IMR-90 (cell line): ENCODE measurements around the gene LIN52. TPM values are rescaled to one million over a fixed set of nuclear protein-coding genes. Genes with fewer than 3 reads are reported as not detected.

ENCODE experiments used
- ATAC-seq: fragments of 200-7000 bp; cut with Tn5 transposase; 2 replicates; pipeline ENCODE4 v1.9.1; 2020; ENCODE audit warnings: low read depth, mild to moderate bottlenecking, moderate library complexity
- BruUV-seq: library from RNA; stranded (reverse); fragments of 400-500 nt; replicated peaks from 2 replicates; lab custom pipeline; 2021; lab: Mats Ljungman, UMichigan
- CTCF ChIA-PET: fragments of 300-600 bp; formaldehyde crosslinking; extraction: SDS; loops from one replicate; lab custom pipeline; 2021; ENCODE audit warnings: antibody characterized with exemption; lab: Yijun Ruan, JAX
- POLR2A ChIA-PET: fragments of 300-600 bp; sonication (Branson Sonifier 250); formaldehyde crosslinking; loops from one replicate; lab custom pipeline; 2022; ENCODE audit warnings: antibody characterized with exemption; ENCODE audit not compliant: unreplicated experiment; lab: Charles Lee
- DNase-seq: peaks from one replicate; pipeline ENCODE4 v3.0.0; 2013
- H2AFZ ChIP-seq: replicated peaks from 2 replicates; pipeline ENCODE3; 2013; ENCODE audit warnings: low read length, mild to moderate bottlenecking; ENCODE audit not compliant: poor library complexity
- H2AK5ac ChIP-seq: 2 replicates; pipeline ENCODE4 v1.6.1; 2013; ENCODE audit warnings: low read depth, low read length, inconsistent platforms
- H2AK9ac ChIP-seq: replicated peaks from 2 replicates; pipeline ENCODE3; 2013; ENCODE audit warnings: mild to moderate bottlenecking, low read depth, low read length, moderate library complexity; ENCODE audit not compliant: poor library complexity
- H2BK120ac ChIP-seq: 2 replicates; pipeline ENCODE4 v1.6.1; 2013; ENCODE audit warnings: low read depth, low read length, inconsistent platforms
- H2BK15ac ChIP-seq: 3 replicates; pipeline ENCODE4 v1.6.1; 2013; ENCODE audit warnings: low read depth, low read length, inconsistent platforms
- H2BK20ac ChIP-seq: 2 replicates; pipeline ENCODE4 v1.6.1; 2013; ENCODE audit warnings: low read depth, mild to moderate bottlenecking, inconsistent platforms, low read length, moderate library complexity
- H2BK5ac ChIP-seq: 2 replicates; pipeline ENCODE4 v1.6.1; 2013; ENCODE audit warnings: mild to moderate bottlenecking, low read depth, low read length, inconsistent platforms; ENCODE audit not compliant: poor library complexity, severe bottlenecking
- H3K14ac ChIP-seq: replicated peaks from 2 replicates; pipeline ENCODE4 v1.6.1; 2013; ENCODE audit warnings: low read depth, low read length, inconsistent platforms
- H3K18ac ChIP-seq: 2 replicates; pipeline ENCODE4 v1.6.1; 2013; ENCODE audit warnings: low read depth, low read length, control low read depth
- H3K23ac ChIP-seq: 2 replicates; pipeline ENCODE4 v1.6.1; 2013; ENCODE audit warnings: low read depth, low read length, inconsistent platforms
- H3K27ac ChIP-seq: 2 replicates; pipeline ENCODE4 v1.5.1; 2013; ENCODE audit warnings: mild to moderate bottlenecking, control low read depth, low read length; ENCODE audit not compliant: insufficient read depth
- H3K27me3 ChIP-seq: 2 replicates; pipeline ENCODE4 v1.6.1; 2013; ENCODE audit warnings: low read length; ENCODE audit not compliant: control insufficient read depth, insufficient read depth
- H3K36me3 ChIP-seq: 2 replicates; pipeline ENCODE4 v1.6.1; 2013; ENCODE audit warnings: low read length, mixed read lengths; ENCODE audit not compliant: control insufficient read depth, insufficient read depth
- H3K4ac ChIP-seq: 2 replicates; pipeline ENCODE4 v1.6.1; 2013; ENCODE audit warnings: low read depth, low read length, inconsistent platforms
- H3K4me1 ChIP-seq: 2 replicates; pipeline ENCODE4 v1.6.1; 2013; ENCODE audit warnings: low read length, mixed read lengths; ENCODE audit not compliant: control insufficient read depth, insufficient read depth
- H3K4me2 ChIP-seq: 2 replicates; pipeline ENCODE4 v1.6.1; 2013; ENCODE audit warnings: low read depth, mild to moderate bottlenecking, control low read depth, low read length, moderate library complexity
- H3K4me3 ChIP-seq: 2 replicates; pipeline ENCODE4 v1.5.1; 2013; ENCODE audit warnings: low read depth, mild to moderate bottlenecking, control low read depth, low read length, moderate library complexity; ENCODE audit not compliant: insufficient read depth
- H3K56ac ChIP-seq: 2 replicates; pipeline ENCODE4 v1.6.1; 2013; ENCODE audit warnings: low read length, inconsistent platforms; ENCODE audit not compliant: insufficient read depth; ENCODE audit errors: extremely low read depth
- H3K79me1 ChIP-seq, 2 experiments: 2 replicates each; pipeline ENCODE4 v1.6.1; 2013; ENCODE audit warnings: low read length in 2 of 2, inconsistent platforms in 1 of 2, low read depth in 1 of 2
- H3K9ac ChIP-seq: 2 replicates; pipeline ENCODE4 v1.6.1; 2013; ENCODE audit warnings: low read depth, low read length, control low read depth
- H3K9me1 ChIP-seq: 2 replicates; pipeline ENCODE4 v1.6.1; 2013; ENCODE audit warnings: low read length, inconsistent platforms; ENCODE audit not compliant: insufficient read depth
- H3K9me3 ChIP-seq: 2 replicates; pipeline ENCODE4 v1.6.1; 2013; ENCODE audit warnings: low read length; ENCODE audit not compliant: control insufficient read depth, insufficient read depth
- H4K20me1 ChIP-seq: 2 replicates; pipeline ENCODE4 v1.6.1; 2013; ENCODE audit warnings: low read length, inconsistent platforms; ENCODE audit not compliant: insufficient read depth
- H4K5ac ChIP-seq: 2 replicates; pipeline ENCODE4 v1.6.1; 2013; ENCODE audit warnings: mild to moderate bottlenecking, low read depth, low read length, control low read depth
- H4K8ac ChIP-seq, 2 experiments: 2 replicates each; pipeline ENCODE4 v1.6.1; 2013; ENCODE audit warnings: low read depth in 2 of 2, low read length in 2 of 2, control low read depth in 1 of 2, inconsistent platforms in 1 of 2
- H4K91ac ChIP-seq: 2 replicates; pipeline ENCODE4 v1.6.1; 2013; ENCODE audit warnings: low read depth, low read length, inconsistent platforms; ENCODE audit not compliant: insufficient read depth
- CEBPB ChIP-seq: IDR thresholded peaks from 2 replicates; pipeline ENCODE4 v1.6.1; 2012; ENCODE audit warnings: low read depth, low read length, improper control_type of control experiment
- NFE2L2 ChIP-seq: fragments of 150-350 bp; IDR thresholded peaks from 2 replicates; pipeline ENCODE4 v1.6.1; 2016; ENCODE audit warnings: low read depth, mild to moderate bottlenecking, low read length
- USF2 ChIP-seq: fragments of 150-350 bp; IDR thresholded peaks from 2 replicates; pipeline ENCODE4 v1.6.1; 2017; ENCODE audit warnings: mild to moderate bottlenecking, antibody characterized with exemption, low read length, low read depth
- WGBS, 2 experiments: methylation state at CpG; one replicate each; pipeline versions ENCODE4 v1.1.5 to v1.1.7; 2013; ENCODE audit warnings: missing lambda C conversion rate in 2 of 2; ENCODE audit not compliant: insufficient read length in 1 of 2; ENCODE audit errors: extremely low coverage in 2 of 2; 5-methylcytosine and 5-hydroxymethylcytosine counted together
- dilution Hi-C: fragments of 300-500 bp; cut with HindIII; formaldehyde crosslinking; loops from one replicate; pipeline ENCODE4 v1.14.3; 2018; ENCODE audit warnings: low sequenced_read_pairs; ENCODE audit not compliant: unreplicated experiment
- in situ Hi-C: fragments of 300-500 bp; cut with MboI; formaldehyde crosslinking; loops from 3 replicates; pipeline ENCODE4 v1.14.3; 2019; ENCODE audit warnings: low sequenced_read_pairs, inconsistent platforms, mixed read lengths
- intact Hi-C: fragments of 100-400 bp; cut with micrococcal nuclease; formaldehyde crosslinking; loops from 2 replicates; pipeline ENCODE4 v1.10.0; 2022
- polyA plus RNA-seq, 3 experiments: library from polyadenylated mRNA; depleted of rRNA; stranded (reverse); fragments of >200 nt; gene quantifications; 2 replicates each; pipeline ENCODE4 v1.2.3, GENCODE V29; 2012; ENCODE audit warnings: low replicate concordance in 1 of 3
- total RNA-seq: library from RNA; depleted of rRNA; stranded (reverse); fragments of >200 nt; gene quantifications from 2 replicates; pipeline ENCODE4 v1.2.3, GENCODE V29; 2012

The LIN52 gene
- total and polyA plus RNA-seq, 2 of the 4 experiments (the other 2 are of a cell fraction) = 6.1 to 11.5 TPM

GRCh38 chr14:74045522-74045921 lies 39.2 kb upstream of the LIN52 start:
- no peak overlapping the region for H3K4me3 ChIP-seq
- ATAC-seq (no peak), DNase-seq (no peak)

More at GRCh38 chr14:74045522-74045921, 39.2 kb upstream of the LIN52 start:
- Histone ChIP-seq H3K79me1 (no peaks in the 10 kb centered on the region), H4K20me1 (no peaks in the 10 kb centered on the region), H3K9ac (no peak overlapping the region), H2AK5ac (no peak overlapping the region), H3K27me3 (no peaks in the 10 kb centered on the region), H3K4ac (no peak overlapping the region), H3K56ac (no peak overlapping the region), H3K4me2 (no peak overlapping the region), H3K14ac (no peak overlapping the region), H3K18ac (no peak overlapping the region), H3K23ac (no peak overlapping the region), H3K27ac (no peak overlapping the region), H2BK5ac (no peak overlapping the region), H2BK120ac (no peak overlapping the region), H4K91ac (no peak overlapping the region), H3K9me1 (peaks cover 5% of the 10 kb centered on the region; the same call in 1 of the 2 replicates), H2BK15ac (no peak overlapping the region), H2AK9ac (no peak overlapping the region), H3K9me3 (no peaks in the 10 kb centered on the region), H2AFZ (no peak overlapping the region), H4K8ac (no peak overlapping the region), H3K4me1 (no peaks in the 10 kb centered on the region; the same call in 1 of the 2 replicates), H2BK20ac (no peak overlapping the region), H3K36me3 (no peaks in the 10 kb centered on the region), H4K5ac (no peak overlapping the region)
- dilution Hi-C loops = no loop called here
- TF ChIP-seq USF2 (no peak), CEBPB (no peak), NFE2L2 (no peak)
- no TSS peak for BruUV-seq
- intact Hi-C loops = no loop called here
- POLR2A ChIA-PET = no interaction called here
- WGBS, 2 experiments = no CpG with 5 or more reads among the region's 4 CpGs
- in situ Hi-C loops = loop anchor here (25.0 kb wide), 1 partner anchor 533 kb away; no protein-coding TSS in a partner anchor
- CTCF ChIA-PET = interaction anchor here (0.6 kb wide), 1 partner anchor 121 kb away, joined by 5 read pairs; no protein-coding TSS in a partner anchor
